RCC 7860 (cell line): ENCODE data around the gene EMC8.

Source experiments
- DNase-seq: peaks from one replicate; pipeline ENCODE4 v3.0.0-alpha.2; 2015; ENCODE audit warnings: low spot score
- FAIRE-seq: peaks from 2 replicates; lab custom pipeline; 2012; peaks lifted over from hg19 to GRCh38; lab: Jason Lieb, UNC

Gene EMC8

GRCh38 chr16:85788819-85789218 lies 10.5 kb downstream of the EMC8 start:
- FAIRE-seq = no peak
- no peak for DNase-seq

- DNase-seq (no peak), FAIRE-seq (no peak)
Measured at GRCh38 chr16:85785927-85786326, 13.4 kb downstream of the EMC8 start.

GRCh38 chr16:85784813-85785212 lies 14.5 kb downstream of the EMC8 start:
- DNase-seq (no peak), FAIRE-seq (no peak)

GRCh38 chr16:85783441-85783840 lies 15.9 kb downstream of the EMC8 start:
- no peak for FAIRE-seq
- no peak for DNase-seq

- FAIRE-seq = no peak
- DNase-seq = no peak
Measured at GRCh38 chr16:85782451-85782850, 16.9 kb downstream of the EMC8 start.

- DNase-seq = no peak
- no peak for FAIRE-seq
Measured at GRCh38 chr16:85781695-85782370, 17.5 kb downstream of the EMC8 start.

- no peak for FAIRE-seq
- DNase-seq = no peak
Measured at GRCh38 chr16:85781156-85781555, 18.2 kb downstream of the EMC8 start.

- no peak for DNase-seq
- FAIRE-seq = no peak
Measured at GRCh38 chr16:85780281-85780680, 19.1 kb downstream of the EMC8 start.

GRCh38 chr16:85778873-85779272 lies 20.5 kb downstream of the EMC8 start:
- FAIRE-seq (no peak), DNase-seq (no peak)

- no peak for FAIRE-seq
Measured at GRCh38 chr16:85777583-85778310, 21.6 kb downstream of the EMC8 start.

GRCh38 chr16:85774811-85775210 lies 24.5 kb downstream of the EMC8 start:
- no peak for FAIRE-seq

More at GRCh38 chr16:85777583-85778310, 21.6 kb downstream of the EMC8 start:
- peak; percentile 36 for DNase-seq

GRCh38 chr16:85774136-85774535 lies 25.2 kb downstream of the EMC8 start:
- FAIRE-seq (no peak), DNase-seq (no peak)

More at GRCh38 chr16:85774811-85775210, 24.5 kb downstream of the EMC8 start:
- DNase-seq = no peak

- no peak for DNase-seq
- no peak for FAIRE-seq
Measured at GRCh38 chr16:85773044-85773443, 26.3 kb downstream of the EMC8 start.

- no peak for FAIRE-seq
- DNase-seq = no peak
Measured at GRCh38 chr16:85770741-85771140, 28.6 kb downstream of the EMC8 start.

GRCh38 chr16:85768199-85768598 lies 31.1 kb downstream of the EMC8 start:
- FAIRE-seq = no peak

GRCh38 chr16:85767531-85767930 lies 31.8 kb downstream of the EMC8 start:
- DNase-seq (peak; percentile 88), FAIRE-seq (peak; percentile 82)

More at GRCh38 chr16:85768199-85768598, 31.1 kb downstream of the EMC8 start:
- DNase-seq = no peak

- no peak for FAIRE-seq
- no peak for DNase-seq
Measured at GRCh38 chr16:85765767-85766166, 33.6 kb downstream of the EMC8 start.

- FAIRE-seq (no peak), DNase-seq (no peak)
Measured at GRCh38 chr16:85765211-85765610, 34.1 kb downstream of the EMC8 start.

GRCh38 chr16:85763616-85764015 lies 35.7 kb downstream of the EMC8 start:
- FAIRE-seq (no peak), DNase-seq (no peak)

- DNase-seq (no peak), FAIRE-seq (no peak)
Measured at GRCh38 chr16:85762970-85763369, 36.4 kb downstream of the EMC8 start.

- FAIRE-seq = no peak
- no peak for DNase-seq
Measured at GRCh38 chr16:85761861-85762260, 37.5 kb downstream of the EMC8 start.
